Thyroid gland (tissue), 4 donors: ENCODE results near the gene MRPS33. TPM values are rescaled to one million over a fixed set of nuclear protein-coding genes. Genes with fewer than 3 reads are reported as not detected.
"Not testable (repeated sequence)": the region's sequence is repeated elsewhere in the genome, so short reads cannot be mapped to it uniquely, and the experiment has no call there.

Experiments used
- DNase-seq, 2 donors: peaks; one replicate each; pipeline ENCODE4 v3.0.0-alpha.2; 2019
- H3K27ac ChIP-seq, 3 donors: fragments of 200-600 bp; sonication (generic); 1 replicate in 2 of 3; 2 replicates in 1 of 3; pipeline ENCODE4 v1.5.1; 2016 to 2019; ENCODE audit warnings: mild to moderate bottlenecking in 1 of 3, moderate library complexity in 1 of 3
- H3K27me3 ChIP-seq: fragments of 200-600 bp; sonication (generic); one replicate; pipeline ENCODE4 v1.5.1; 2019
- H3K36me3 ChIP-seq, 2 donors: fragments of 200-600 bp; sonication (generic); one replicate each; pipeline ENCODE4 v1.5.1; 2016 to 2019
- H3K4me1 ChIP-seq, 2 donors: fragments of 200-600 bp; sonication (generic); one replicate each; pipeline ENCODE4 v1.5.1; 2017 to 2019
- H3K4me3 ChIP-seq, 3 donors: fragments of 200-600 bp; sonication (generic); replicated peaks in 1 of 3; 1 replicate in 2 of 3; 2 replicates in 1 of 3; pipeline ENCODE4 v1.5.1; 2016; ENCODE audit warnings: mild to moderate bottlenecking in 1 of 3
- H3K9me3 ChIP-seq: fragments of 200-600 bp; sonication (generic); one replicate; pipeline ENCODE4 v1.5.1; 2017
- POLR2A ChIP-seq, 2 donors: fragments of 450-650 bp; IDR thresholded peaks; one replicate each; pipeline ENCODE4 v1.6.1; 2017; ENCODE audit warnings: antibody characterized with exemption in 2 of 2, mild to moderate bottlenecking in 2 of 2, moderate library complexity in 1 of 2
- WGBS, 2 donors: methylation state at CpG; one replicate each; pipeline ENCODE4 v1.1.5; 2017; 5-methylcytosine and 5-hydroxymethylcytosine counted together
- intact Hi-C: fragments of 100-400 bp; cut with DNase I; formaldehyde crosslinking; loops from one replicate; pipeline ENCODE4 v1.15.1; 2023
- total RNA-seq, 4 donors: library from RNA; depleted of rRNA; stranded (reverse); fragments of >200 nt; gene quantifications; one replicate each; pipeline ENCODE4 v1.2.3, GENCODE V29; 2016
- TF ChIP-seq, protein P1 (sequence below), 6 experiments: fragments of 200-600 bp in 3 of 6; fragments of 450-650 bp in 3 of 6; sonication (generic) in 3 of 6; IDR thresholded peaks; one replicate each; pipeline ENCODE4 v1.5.1; 2016 to 2019; ENCODE audit warnings: antibody characterized with exemption in 6 of 6, mild to moderate bottlenecking in 2 of 6, inconsistent platforms in 1 of 6, moderate library complexity in 1 of 6

MRPS33 gene
- total RNA-seq, 4 donors from 2014 or later, result 22.2 to 39.4 (median 28.5) TPM

DNA sequence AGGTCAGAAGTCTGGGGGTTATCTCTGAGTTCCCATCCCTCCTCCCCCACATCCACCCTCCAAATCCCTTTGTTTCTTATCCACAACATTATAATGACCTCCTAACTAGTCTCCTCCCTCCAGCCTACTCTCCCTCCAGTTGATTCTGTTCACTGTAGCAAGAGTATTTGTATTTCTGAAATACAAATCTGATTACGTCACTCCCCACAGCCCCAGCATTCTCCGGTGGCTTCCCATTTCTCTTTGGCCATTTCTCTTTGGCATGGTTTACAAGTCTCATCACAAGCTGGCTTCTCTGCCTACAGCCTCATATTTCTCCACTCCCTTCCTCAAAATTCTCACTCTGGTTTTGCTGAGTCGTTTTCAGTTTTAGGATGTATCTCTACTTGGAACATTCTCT lies 24.6 kb upstream of the MRPS33 start:
- DNase-seq, result no peak
- TF ChIP-seq, protein P1, sequence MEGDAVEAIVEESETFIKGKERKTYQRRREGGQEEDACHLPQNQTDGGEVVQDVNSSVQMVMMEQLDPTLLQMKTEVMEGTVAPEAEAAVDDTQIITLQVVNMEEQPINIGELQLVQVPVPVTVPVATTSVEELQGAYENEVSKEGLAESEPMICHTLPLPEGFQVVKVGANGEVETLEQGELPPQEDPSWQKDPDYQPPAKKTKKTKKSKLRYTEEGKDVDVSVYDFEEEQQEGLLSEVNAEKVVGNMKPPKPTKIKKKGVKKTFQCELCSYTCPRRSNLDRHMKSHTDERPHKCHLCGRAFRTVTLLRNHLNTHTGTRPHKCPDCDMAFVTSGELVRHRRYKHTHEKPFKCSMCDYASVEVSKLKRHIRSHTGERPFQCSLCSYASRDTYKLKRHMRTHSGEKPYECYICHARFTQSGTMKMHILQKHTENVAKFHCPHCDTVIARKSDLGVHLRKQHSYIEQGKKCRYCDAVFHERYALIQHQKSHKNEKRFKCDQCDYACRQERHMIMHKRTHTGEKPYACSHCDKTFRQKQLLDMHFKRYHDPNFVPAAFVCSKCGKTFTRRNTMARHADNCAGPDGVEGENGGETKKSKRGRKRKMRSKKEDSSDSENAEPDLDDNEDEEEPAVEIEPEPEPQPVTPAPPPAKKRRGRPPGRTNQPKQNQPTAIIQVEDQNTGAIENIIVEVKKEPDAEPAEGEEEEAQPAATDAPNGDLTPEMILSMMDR (IDR thresholded peaks at IDR 0.05), result no peak
- no peak for TF ChIP-seq POLR2A (IDR thresholded peaks at IDR 0.05)
- 79 to 80% methylated on average over 3 of the region's 3 CpGs for WGBS, 2 donors
- peaks cover 0 to 6% of the 10 kb centered on the region in 2 donors for H3K4me1 ChIP-seq
- no peaks in the 10 kb centered on the region for H3K36me3 ChIP-seq
- no peaks in the 10 kb centered on the region for H3K27me3 ChIP-seq
- intact Hi-C loops, result no loop called here
- no peak overlapping the region for H3K27ac ChIP-seq
- no peaks in the 10 kb centered on the region for H3K9me3 ChIP-seq
- no peak overlapping the region for H3K4me3 ChIP-seq

DNA sequence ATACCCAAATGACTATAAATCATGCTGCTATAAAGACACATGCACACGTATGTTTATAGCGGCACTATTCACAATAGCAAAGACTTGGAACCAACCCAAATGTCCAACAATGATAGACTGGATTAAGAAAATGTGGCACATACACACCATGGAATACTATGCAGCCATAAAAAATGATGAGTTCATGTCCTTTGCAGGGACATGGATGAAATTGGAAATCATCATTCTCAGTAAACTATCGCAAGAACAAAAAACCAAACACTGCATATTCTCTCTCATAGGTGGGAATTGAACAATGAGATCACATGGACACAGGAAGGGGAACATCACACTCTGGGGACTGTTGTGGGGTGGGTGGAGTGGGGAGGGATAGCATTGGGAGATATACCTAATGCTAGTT lies 23.3 kb upstream of the MRPS33 start:
- DNase-seq, H3K4me3 ChIP-seq, H3K9me3 ChIP-seq, H3K36me3 ChIP-seq, H3K27me3 ChIP-seq, intact Hi-C loops, H3K27ac ChIP-seq, H3K4me1 ChIP-seq: not testable (repeated sequence)
- WGBS, 2 donors, result 86 to 100% methylated on average over 3 of the region's 3 CpGs

DNA sequence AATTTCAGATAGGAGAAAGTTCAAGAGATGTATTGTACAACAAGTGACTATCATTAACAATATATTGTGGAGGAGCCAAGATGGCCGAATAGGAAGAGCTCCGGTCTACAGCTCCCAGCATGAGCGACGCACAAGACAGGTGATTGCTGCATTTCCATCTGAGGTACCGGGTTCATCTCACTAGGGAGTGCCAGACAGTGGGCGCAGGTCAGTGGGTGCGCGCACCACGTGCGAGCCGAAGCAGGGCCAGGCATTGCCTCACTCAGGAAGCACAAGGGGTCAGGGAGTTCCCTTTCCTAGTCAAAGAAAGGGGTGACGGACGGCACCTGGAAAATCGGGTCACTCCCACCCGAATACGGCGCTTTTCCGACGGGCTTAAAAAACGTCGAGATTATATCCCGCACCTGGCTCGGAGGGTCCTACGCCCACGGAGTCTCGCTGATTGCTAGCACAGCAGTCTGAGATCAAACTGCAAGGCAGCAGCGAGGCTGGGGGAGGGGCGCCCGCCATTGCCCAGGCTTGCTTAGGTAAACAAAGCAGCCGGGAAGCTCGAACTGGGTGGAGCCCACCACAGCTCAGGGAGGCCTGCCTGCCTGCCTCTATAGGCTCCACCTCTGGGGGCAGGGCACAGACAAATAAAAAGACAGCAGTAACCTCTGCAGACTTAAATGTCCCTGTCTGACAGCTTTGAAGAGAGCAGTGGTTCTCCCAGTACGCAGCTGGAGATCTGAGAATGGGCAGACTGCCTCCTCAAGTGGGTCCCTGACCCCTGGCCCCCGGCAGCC lies 18.0 kb upstream of the MRPS33 start:
- DNase-seq, H3K27ac ChIP-seq, H3K9me3 ChIP-seq, intact Hi-C loops, H3K36me3 ChIP-seq, H3K4me3 ChIP-seq, H3K27me3 ChIP-seq, H3K4me1 ChIP-seq: not testable (repeated sequence)
- WGBS, 2 donors, result 80 to 81% methylated on average over 28 of the region's 33 CpGs

DNA sequence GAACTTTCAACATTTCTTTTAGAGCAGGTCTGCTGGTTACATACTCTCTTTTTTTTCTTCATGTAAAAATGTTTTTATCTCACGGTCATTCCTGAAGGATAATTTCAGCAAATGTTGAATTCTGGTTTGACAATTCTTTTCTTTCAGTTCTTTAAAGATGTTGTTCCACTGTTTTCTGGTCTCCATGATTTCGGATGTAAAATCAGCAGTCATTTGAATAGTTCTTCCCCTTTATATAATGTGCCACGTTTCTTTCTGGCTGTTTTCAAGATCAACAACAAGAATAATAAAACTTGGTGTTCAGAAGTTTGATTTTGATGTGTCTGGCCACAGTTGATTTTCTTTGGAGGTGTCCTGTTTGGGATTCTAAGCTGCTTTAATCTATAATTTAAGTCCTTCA lies 14.0 kb upstream of the MRPS33 start:
- H3K27me3 ChIP-seq, result no peaks in the 10 kb centered on the region
- no peak overlapping the region for H3K4me3 ChIP-seq
- DNase-seq, result no peak
- TF ChIP-seq, protein P1 (IDR thresholded peaks at IDR 0.05), result no peak
- no peak for TF ChIP-seq POLR2A (IDR thresholded peaks at IDR 0.05)
- WGBS, 2 donors, result 86 to 89% methylated on average over 3 of the region's 3 CpGs
- H3K27ac ChIP-seq, result no peak overlapping the region
- H3K9me3 ChIP-seq, result no peaks in the 10 kb centered on the region
- no peaks in the 10 kb centered on the region for H3K36me3 ChIP-seq
- H3K4me1 ChIP-seq, result no peaks in the 10 kb centered on the region
- intact Hi-C loops, result no loop called here

DNA sequence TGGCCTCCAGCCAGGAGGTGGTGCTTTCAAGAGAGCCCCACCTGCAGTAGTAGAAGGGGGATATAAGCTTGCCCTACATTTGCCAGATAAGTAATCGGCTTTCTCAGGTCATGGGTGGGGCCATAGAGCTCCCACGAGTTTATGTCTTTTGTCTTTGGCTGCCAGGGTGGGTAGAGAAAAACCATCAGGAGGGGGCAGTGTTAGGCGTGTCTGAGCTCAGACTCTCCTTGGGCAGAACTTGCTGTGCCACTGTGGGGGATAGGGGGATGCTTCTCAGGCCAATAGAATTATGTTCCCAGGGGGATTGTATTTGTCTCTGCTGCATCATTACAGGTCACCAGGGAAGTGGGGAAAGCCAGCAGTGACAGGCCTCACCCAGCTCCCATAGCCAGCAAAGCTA lies 12.3 kb upstream of the MRPS33 start:
- TF ChIP-seq, protein P1 (IDR thresholded peaks at IDR 0.05), result no peak
- no peak for TF ChIP-seq POLR2A (IDR thresholded peaks at IDR 0.05)
- H3K27me3 ChIP-seq, result no peaks in the 10 kb centered on the region
- DNase-seq, result no peak
- H3K27ac ChIP-seq, result no peak overlapping the region
- intact Hi-C loops, result no loop called here
- H3K9me3 ChIP-seq, result no peaks in the 10 kb centered on the region
- WGBS, 2 donors, result 59% methylated on average over 3 of the region's 3 CpGs
- no peaks in the 10 kb centered on the region for H3K36me3 ChIP-seq
- H3K4me1 ChIP-seq, result no peaks in the 10 kb centered on the region
- no peak overlapping the region for H3K4me3 ChIP-seq

DNA sequence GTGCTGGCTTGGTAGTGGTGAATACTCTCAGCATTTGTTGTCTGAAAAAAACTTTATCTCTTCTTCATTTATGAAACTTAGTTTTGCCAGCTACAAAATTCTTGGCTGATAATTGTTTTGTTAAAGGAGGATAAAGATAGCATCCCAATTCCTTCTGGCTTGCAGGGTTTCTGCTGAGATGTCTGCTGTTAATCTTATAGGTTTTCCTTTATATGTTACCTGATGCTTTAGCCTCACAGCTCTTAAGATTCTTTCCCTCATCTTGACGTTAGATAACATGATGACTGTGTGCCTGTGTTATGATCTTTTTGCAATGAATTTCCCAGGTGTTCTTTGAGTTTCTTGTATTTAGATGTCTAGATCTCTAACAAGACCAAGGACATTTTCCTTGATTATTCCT lies 9.9 kb upstream of the MRPS33 start:
- TF ChIP-seq POLR2A (IDR thresholded peaks at IDR 0.05), result no peak
- TF ChIP-seq, protein P1 (IDR thresholded peaks at IDR 0.05), result no peak
- Histone ChIP-seq H3K9me3 (no peaks in the 10 kb centered on the region), H3K4me1 (no peaks in the 10 kb centered on the region), H3K27me3 (no peaks in the 10 kb centered on the region), H3K36me3 (no peaks in the 10 kb centered on the region), H3K4me3 (no peak overlapping the region), H3K27ac (no peak overlapping the region)
- intact Hi-C loops, result no loop called here
- DNase-seq, result no peak
- WGBS, 2 donors, result 79 to 86% methylated on average over 1 of the region's 1 CpG
